ENCODE measurements around the gene ERAP2. TPM values are rescaled to one million over a fixed set of nuclear protein-coding genes. Genes with fewer than 3 reads are reported as not detected.

The ERAP2 gene
- total and polyA plus RNA-seq, 2 of the 13 experiments (the other 11 are each of a cell fraction or from before 2014, with no cell fraction given), result 12.8 to 16.6 TPM

- no peak overlapping the region for H3K4me3 ChIP-seq (replicated peaks in 1 of 3; ENCODE audit: insufficient read depth in 1 of 3, low read depth in 2 of 3, low read length in 3 of 3)
- no TSS peak for BruUV-seq (replicated peaks)
- H3K36me3 ChIP-seq (replicated peaks in 1 of 2; ENCODE audit: control insufficient read depth in 1 of 2, insufficient read depth in 2 of 2, low read length in 2 of 2), result no peaks in the 10 kb centered on the region
- no peak overlapping the region for H3K9ac ChIP-seq (ENCODE audit: insufficient read depth, low read depth, low read length)
- no peak overlapping the region for H2AFZ ChIP-seq (ENCODE audit: low read length)
- peaks cover 26% of the 10 kb centered on the region; the same call in 1 of the 2 replicates for H3K4me1 ChIP-seq (ENCODE audit: insufficient read depth, low read length)
- no peak overlapping the region for H3K27ac ChIP-seq (ENCODE audit: extremely low read length, insufficient read depth, low read length)
- DNase-seq (ENCODE audit: low spot score), result no peak
- POLR2A ChIA-PET, result no interaction called here
- intact Hi-C loops (cut with micrococcal nuclease; ENCODE audit: unreplicated experiment) (no loop called here), in situ Hi-C loops (cut with HindIII; ENCODE audit: extremely low pct_ligation_motif_present, low pct_unique_long_range_greater_than_20kb) (no loop called here)
- 82% methylated on average over 7 of the region's 7 CpGs for whole genome bisulfite sequencing (ENCODE audit: low lambda C conversion rate)
- no peaks in the 10 kb centered on the region for H3K9me3 ChIP-seq (ENCODE audit: low read length)
- CTCF ChIA-PET (ENCODE audit: low intra/inter-chr PET ratio, low total read pairs), result no interaction called here
- no peaks in the 10 kb centered on the region for H4K20me1 ChIP-seq (ENCODE audit: insufficient read depth, low read length)
- no peak overlapping the region for H3K4me2 ChIP-seq (ENCODE audit: low read depth, low read length)
- ATAC-seq, result no peak
- H3K79me2 ChIP-seq (ENCODE audit: insufficient read depth, low read length), result peaks cover 24% of the 10 kb centered on the region
- H3K27me3 ChIP-seq (ENCODE audit: control insufficient read depth in 1 of 2, insufficient read depth in 2 of 2, low read length in 2 of 2), result no peaks in the 10 kb centered on the region
- FAIRE-seq, result no peak
- TF ChIP-seq FIP1L1 (IDR thresholded peaks at IDR 0.05; ENCODE audit: borderline replicate concordance, insufficient read depth, low read depth, low read length) (no peak), GFI1 (CRISPR knock-in tag; IDR thresholded peaks at IDR 0.05; ENCODE audit: borderline replicate concordance) (no peak), FOXO1 (CRISPR knock-in tag; IDR thresholded peaks at IDR 0.05) (no peak), KMT2A (CRISPR knock-in tag; IDR thresholded peaks at IDR 0.05) (no peak), NFE2 (CRISPR knock-in tag; IDR thresholded peaks at IDR 0.05) (no peak), FOXO4 (CRISPR knock-in tag; conservative IDR thresholded peaks at IDR 0.05) (no peak), ZNF207 (IDR thresholded peaks at IDR 0.05; ENCODE audit: borderline replicate concordance) (no peak), MIER2 (CRISPR knock-in tag; IDR thresholded peaks at IDR 0.05) (no peak), ZNF660 (CRISPR knock-in tag; IDR thresholded peaks at IDR 0.05; ENCODE audit: borderline replicate concordance, low read depth) (no peak), HDAC1 (CRISPR knock-in tag; IDR thresholded peaks at IDR 0.05) (no peak)
- TF ChIP-seq, protein P1, sequence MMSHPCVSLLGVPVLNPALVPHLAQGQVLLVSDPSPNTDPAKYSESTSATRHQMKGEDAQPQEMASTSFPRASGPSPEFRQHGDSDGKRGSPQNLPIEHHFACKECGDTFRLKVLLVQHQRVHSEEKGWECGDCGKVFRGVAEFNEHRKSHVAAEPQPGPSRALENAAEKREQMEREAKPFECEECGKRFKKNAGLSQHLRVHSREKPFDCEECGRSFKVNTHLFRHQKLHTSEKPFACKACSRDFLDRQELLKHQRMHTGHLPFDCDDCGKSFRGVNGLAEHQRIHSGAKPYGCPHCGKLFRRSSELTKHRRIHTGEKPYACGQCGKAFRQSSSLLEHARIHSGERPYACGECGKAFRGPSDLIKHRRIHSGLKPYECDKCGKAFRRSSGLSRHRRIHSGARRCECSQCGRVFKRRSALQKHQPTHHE (CRISPR knock-in tag; IDR thresholded peaks at IDR 0.05; ENCODE audit: borderline replicate concordance), result no peak
- TF ChIP-seq, protein P2, sequence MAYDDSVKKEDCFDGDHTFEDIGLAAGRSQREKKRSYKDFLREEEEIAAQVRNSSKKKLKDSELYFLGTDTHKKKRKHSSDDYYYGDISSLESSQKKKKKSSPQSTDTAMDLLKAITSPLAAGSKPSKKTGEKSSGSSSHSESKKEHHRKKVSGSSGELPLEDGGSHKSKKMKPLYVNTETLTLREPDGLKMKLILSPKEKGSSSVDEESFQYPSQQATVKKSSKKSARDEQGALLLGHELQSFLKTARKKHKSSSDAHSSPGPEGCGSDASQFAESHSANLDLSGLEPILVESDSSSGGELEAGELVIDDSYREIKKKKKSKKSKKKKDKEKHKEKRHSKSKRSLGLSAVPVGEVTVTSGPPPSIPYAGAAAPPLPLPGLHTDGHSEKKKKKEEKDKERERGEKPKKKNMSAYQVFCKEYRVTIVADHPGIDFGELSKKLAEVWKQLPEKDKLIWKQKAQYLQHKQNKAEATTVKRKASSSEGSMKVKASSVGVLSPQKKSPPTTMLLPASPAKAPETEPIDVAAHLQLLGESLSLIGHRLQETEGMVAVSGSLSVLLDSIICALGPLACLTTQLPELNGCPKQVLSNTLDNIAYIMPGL (CRISPR knock-in tag; IDR thresholded peaks at IDR 0.05; ENCODE audit: borderline replicate concordance in 1 of 2, low read depth in 1 of 2), result no peak
These were observed 76.9 kb downstream of the ERAP2 start for GRCh38 chr5:96952974-96953730.

Measured in HepG2 (cell line).